DMS53 (cell line): ENCODE results near the gene BBC3.
"Not testable (repeated sequence)": the region's sequence is repeated elsewhere in the genome, so short reads cannot be mapped to it uniquely, and the experiment has no call there.

ENCODE experiments used
- DNase-seq: peaks from one replicate; lab custom pipeline; 2025; lab: John Stamatoyannopoulos, UW

The BBC3 gene, protein sequence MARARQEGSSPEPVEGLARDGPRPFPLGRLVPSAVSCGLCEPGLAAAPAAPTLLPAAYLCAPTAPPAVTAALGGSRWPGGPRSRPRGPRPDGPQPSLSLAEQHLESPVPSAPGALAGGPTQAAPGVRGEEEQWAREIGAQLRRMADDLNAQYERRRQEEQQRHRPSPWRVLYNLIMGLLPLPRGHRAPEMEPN

DNA sequence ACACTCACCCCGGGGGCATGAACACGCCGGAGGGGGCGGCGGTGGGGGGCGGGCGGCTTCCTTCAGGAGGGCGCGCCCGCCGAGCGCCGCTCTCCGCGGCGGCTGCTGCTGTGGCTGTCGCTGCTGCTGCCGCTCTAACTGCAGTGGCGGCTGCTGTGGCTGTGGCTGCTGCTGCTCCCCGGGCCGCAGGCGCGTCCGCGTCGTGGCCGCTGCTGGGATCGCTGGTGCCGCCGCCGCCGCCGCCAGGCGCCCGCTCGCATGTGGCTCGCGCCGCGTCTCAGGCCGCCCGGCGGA lies at the start of gene BBC3:
Gene BBC3 (minus strand): TSS at position 279 of the 294 bp plus-strand sequence. CDS start 2,768 bp downstream, outside the sequence.
- DNase-seq, result no peak

DNA sequence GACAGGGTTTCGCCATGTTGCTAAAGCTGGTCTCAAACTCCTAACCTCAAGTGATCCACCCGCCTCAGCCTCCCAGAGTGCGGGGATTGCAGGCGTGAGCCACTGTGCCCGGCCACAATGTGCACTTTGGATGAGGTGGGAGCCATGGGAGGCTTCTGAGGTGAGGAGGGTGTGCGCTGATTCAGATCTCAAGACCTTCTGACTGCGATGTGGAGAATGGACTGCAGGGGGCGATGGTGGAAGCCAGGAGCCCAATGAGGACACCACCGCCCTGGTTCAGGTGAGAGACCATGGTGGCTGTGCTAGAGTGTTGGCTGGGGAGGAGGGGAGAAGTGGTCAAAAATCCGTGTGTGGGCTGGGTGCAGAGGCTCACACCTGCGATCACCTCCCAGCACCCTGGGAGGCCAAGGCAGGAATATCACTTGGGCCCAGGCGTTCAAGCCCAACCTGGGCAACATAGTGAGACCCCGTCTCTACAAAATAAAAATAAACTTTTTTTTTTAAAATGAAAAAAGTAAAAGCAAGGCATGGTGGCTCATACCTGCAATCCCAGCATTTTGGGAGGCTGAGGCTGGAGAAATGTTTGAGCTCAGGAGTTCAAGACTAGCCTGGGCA lies 49.3 kb upstream of the BBC3 start:
- DNase-seq, result peak; percentile 65

DNA sequence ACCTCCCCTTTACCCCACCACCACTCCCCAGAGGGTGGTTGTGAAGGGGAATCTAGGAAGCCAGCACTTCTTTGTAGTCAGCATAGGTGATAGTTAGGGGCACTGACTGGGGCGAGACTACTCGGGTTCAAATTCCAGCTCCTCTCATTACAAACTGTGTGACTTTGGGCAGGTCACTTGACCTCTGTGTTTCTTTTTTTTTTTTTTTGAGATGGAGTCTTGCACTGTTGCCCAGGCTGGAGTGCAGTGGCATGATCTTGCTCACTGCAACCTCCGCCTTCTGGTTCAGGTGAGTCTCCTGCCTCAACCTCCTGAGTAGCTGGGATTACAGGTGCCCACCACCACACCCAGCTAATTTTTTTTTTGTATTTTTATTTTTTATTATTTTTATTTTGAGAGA lies 45.5 kb upstream of the BBC3 start:
- DNase-seq, result not testable (repeated sequence)

DNA sequence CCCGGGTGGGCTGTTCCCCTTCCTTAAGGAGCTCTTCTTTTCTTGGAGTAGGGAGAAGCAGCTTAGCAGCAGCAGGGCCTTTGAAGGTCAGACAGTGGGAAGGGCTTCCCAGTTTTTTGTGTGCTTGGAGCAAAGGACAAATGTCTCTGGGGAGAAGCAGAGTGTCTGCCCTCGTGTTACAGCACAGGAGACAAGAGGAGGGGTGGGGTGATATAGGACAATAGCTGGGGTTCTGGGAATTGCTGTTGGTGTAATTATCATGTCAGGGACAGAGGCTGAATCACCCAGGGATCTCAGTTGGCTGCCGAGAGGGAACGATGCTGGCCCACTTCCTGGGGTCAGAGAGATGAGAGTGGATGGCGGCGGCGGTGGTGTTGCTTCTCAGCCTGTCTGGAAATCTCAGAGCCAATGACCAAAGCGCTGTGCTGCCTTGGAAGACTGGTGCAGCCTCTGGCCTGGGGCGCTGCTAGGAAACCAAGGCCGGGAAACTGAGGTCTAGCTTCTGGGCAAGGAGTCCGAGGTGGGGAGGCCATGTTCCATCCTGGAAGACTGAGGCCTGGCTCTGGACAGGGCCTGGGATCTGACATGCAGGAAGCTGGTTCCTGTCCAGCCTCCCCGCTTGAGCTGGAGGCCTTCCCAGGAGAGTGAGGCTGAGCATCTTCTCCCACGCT lies 44.9 kb upstream of the BBC3 start:
- no peak for DNase-seq

DNA sequence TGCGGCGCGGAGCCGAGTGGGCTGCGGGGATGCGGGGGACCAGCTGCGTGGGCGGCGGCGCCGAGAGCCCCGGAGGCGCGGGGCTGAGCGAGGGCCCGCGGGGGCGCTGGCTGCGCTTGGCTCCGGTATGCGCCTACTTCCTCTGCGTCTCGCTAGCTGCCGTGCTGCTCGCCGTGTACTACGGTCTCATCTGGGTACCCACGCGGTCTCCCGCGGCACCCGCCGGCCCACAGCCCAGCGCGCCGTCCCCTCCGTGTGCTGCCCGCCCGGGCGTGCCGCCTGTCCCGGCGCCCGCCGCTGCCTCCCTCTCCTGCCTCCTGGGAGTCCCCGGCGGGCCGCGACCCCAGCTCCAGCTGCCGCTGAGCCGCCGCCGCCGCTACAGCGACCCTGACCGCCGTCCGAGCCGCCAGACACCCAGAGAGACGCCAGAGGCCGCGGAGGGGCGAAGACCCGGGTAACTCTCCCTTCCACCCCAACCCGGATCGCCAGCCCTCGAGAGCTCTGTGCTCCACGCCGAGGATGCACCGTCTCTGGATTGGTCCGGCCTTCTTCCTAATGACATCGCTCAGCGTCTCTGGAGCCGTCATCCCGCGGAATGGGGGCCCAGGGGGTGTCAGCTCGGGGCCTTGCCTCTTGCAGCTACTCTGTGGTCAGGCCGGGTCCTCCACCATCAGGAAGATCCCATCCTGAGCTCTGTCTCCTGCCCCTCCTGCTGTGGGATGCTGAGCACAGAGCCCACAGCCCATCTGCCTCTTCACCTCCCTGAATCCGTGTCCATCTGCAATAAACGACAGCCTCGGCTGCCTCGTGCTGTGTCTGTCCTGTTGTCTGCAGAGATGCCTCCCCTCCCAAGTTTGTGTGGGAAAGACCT lies 44.1 kb upstream of the BBC3 start:
- DNase-seq, result peak; percentile 77

DNA sequence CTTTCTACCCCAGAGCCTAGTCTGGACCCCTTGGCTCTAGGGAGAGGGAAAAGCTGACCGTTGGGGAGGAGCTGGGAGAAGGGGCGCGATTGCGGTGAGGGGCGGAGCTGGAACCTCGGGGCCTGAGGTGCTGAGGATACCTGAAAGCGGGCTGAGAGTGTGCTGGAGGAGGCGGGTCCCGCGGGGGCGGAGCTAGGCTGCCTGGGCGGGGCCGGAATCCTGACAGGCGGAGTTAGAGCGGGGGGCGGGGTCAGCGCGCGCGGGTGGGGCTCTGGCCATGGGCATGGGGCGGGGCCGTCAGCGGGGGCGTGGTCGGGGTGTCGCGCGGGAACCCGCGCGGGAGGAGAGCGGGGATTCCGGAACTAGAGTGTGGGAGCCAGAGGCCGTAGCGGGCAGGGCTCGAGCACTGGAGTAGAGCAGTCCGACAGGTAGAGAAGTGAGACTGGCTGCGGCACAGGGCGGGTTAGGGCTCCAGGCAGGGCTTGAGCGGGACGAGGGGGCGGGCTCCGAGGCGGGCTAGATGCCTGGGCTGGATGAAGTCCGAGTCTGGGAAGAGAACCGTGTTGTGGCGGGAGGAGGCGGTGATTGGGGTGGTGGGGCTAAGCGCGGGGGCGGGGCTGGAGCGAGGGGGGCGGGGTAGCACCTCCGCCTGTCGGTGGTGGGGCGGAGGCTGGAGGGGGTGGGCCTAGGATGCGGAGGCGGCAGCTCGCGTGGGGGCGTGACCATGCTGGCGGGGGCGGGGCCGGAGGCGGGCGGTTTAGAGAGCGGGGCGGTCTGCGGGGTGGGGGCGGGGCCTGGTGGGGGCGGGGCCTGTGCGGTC lies 43.3 kb upstream of the BBC3 start, which contains the start of gene INAFM1:
Gene INAFM1 (plus strand): TSS at position 815 of the 820 bp plus-strand sequence. CDS start 35 bp downstream, outside the sequence.
- peak; percentile 96 for DNase-seq

DNA sequence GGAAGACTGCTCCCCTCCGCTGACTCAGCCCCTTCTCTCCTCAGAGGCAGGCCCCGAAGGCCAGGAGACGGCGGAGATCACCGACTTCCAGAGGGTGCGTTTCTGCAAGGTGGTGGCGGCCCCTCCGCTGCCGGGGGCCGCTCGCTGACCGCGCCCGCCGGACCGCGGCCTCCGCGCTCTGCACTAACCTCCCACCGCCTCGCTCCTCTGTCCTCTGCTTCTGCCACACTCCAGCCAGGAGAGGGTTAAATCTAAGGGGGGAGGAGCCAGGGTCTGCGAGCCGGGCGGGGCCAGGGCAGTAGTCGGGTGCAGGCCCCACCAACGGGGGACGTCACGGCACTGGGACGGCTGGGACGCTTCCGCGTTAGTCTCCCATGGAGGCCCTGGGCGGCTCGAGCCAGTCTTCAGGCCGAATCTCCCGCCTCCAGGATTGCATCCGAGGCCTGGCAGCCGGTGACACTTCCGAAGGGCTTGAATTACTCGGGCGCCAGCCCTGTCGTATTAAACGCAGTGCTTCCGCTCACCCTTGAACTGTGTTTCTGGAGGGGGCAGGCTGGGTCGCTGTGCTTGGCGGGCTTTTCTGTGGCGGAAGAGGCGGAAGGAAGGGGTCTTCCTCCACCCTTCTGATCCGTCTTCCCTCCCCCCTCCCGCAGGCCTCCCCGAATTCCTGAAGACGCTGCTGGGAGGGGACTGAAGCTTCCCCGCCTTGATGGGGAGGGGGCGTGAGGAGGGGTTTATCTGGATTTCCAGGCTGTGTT lies 42.5 kb upstream of the BBC3 start:
- DNase-seq, result peak; percentile 97

DNA sequence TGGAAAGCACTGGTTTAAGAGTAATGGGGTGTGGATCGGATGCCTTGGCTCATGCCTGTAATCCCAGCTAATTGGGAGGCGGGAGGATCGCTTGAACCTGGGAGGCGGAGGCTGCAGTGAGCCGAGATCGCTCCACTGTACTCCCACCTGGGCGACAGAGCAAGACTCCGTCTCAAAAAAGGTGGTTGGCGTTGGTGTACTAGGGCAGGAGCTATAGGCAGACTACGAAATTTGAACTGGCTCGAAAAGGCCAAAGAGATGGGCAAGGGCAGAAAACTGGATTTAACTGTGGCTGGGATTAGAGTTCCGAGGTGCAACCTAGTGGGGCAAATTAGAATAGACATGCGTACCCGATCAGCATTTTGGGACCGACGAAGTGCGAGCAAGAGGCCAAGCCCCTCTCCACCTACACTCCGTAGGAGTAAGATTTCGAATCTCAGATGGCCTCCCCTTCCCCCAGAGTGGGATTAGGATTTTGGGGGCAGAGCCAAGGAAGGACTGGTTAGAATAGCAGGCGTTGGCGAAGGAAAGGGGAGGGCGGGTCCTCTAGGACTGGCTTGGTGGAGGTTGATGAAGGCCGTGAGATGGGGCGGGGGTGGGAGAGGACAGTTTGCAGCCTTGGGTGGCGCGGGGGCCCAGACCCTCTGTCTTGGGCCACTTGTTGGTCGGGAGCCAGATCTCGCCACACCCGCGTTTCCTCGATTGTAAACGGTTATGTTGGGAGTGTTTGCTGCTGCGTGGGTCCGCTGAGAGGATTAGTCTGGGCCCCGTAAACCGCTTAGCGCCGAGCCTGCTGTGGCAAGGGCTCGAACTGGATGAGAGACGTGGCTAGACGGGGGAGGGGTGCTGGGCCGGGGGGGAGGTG lies 41.7 kb upstream of the BBC3 start:
- peak; percentile 77 for DNase-seq

DNA sequence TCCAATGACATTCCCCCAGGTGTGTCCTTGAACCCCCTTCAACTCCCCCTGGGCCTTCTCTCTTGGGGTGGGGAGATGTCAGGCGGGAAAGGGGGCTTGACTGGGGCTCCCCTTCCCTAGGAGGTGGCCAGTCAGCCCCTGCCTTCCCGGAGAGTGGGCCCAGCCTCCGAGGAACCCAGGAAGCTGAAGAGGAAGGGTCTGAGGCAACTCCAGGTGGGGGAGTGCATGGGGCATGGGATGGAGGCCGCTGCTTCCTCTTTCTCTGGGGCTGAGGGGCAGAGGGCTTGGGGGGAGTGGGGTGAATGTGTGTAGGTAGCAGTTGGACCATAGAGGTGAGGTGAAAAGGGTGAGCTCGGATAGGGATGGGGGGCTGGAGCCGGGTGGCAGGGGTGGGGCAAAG lies 41.0 kb upstream of the BBC3 start:
- no peak for DNase-seq

DNA sequence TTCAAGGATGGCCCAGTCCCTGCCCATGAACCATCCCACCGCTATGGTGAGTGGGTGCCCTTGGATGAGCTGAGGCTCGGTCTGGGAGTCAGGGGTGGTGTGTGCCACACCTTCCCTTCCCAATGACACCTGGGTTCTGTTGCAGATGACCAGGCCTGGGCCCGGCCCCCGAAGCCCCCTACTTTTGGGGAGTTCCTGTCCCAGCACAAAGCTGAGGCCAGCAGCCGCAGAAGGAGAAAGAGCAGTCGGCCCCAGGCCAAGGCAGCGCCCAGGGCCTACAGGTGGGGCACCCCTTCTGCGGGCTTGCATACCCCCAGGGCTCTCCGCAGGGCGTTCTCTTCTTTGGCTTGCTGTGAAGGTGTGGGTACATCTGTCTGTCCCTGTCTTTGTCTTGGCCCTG lies 39.4 kb upstream of the BBC3 start:
- no peak for DNase-seq

DNA sequence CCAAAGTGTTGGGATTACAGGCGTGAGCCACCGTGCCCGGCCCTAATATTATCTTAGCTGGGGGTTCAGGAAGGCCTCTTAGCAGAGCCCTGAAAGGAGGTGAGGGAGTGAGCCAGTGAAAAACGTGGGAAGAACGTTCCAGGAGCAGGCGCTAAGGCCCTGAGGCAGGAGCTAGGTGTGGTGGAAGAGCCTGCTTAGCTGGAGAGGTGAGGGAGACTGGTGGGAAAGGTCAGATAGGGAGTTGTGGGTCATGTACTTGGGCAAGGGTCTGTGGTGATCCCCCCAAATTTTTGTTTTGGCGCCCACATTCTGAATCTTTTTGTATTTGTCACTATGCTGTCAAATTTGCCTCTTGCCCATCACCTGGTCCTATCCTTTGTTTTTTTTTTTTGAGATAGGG lies 38.6 kb upstream of the BBC3 start:
- DNase-seq, result no peak

DNA sequence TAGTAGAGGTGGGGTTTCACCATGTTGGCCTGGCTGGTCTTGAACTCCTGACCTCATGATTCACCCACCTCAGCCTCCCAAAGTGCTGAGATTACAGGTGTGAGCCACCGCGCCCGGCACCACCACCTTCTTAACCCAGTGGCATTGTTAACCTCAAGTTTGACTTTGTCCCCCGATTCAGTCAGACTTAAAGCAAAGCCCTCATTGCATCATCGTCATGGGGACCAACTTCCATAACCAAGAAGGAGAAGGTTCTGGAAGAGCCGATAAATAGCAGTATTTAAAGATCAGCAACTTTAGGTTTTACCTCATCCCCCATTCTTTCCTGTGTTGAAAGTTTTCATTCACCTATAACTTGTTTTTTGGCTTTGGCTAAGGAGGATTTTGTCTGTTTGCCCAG lies 37.0 kb upstream of the BBC3 start:
- DNase-seq, result no peak

DNA sequence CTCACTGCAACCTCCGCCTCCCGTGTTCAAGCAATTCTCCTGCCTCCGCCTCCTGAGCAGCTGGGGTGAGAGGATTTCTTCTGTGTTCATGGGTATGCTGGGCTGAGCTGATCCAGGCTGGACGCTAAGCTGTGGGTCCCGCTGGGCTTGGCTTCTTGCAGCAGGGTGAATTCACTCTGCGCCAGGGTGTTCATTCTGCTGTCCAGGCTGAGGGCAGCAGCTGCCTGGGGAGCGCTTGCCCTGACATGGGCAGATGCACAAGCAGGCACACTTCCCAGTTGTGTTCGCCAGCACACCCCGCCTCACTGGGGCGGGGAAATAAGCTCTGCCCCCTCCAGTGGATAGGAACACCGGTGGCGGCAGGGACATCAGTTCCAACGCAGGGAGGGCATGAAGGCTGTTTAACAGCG lies 36.4 kb upstream of the BBC3 start:
- DNase-seq, result no peak

DNA sequence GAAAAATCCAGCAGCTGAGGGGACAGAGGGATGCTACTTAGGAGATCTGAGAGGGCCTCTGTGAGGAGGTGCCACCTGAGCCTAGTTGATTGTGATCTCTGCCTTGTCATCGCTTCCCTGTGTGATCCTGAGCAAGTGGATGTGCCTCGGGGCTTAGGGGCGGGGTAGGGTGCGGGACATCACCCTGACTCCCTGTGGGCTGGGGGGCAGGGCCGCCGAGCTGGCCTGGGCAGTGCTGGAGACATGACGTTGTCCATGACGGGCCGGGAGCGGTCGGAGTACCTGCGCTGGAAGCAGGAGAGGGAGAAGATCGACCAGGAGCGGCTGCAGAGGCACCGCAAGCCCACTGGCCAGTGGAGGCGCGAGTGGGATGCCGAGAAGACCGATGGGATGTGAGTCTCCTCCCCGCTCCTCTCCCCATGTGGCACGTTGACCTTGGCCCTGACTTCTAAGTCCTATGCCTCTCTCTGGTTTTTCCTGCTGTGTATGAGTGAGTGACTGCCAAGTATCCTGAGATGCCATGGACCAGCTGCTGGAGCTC lies 35.5 kb upstream of the BBC3 start:
- DNase-seq, result no peak

DNA sequence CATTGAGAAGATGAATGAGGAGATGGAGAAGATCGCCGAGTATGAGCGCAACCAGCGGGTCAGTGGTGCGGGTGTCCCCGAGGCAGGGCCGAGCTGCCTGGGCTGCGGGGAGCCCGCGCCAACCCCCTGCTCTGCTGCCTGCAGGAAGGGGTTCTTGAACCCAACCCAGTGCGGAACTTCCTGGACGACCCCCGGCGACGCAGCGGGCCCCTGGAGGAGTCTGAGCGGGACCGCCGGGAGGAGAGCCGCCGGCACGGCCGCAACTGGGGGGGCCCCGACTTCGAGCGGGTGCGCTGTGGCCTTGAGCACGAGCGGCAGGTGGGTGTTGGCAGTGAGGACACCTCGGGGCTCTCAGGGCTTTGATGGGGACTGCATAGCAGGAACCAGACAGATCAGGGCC lies 33.6 kb upstream of the BBC3 start:
- DNase-seq, result no peak

DNA sequence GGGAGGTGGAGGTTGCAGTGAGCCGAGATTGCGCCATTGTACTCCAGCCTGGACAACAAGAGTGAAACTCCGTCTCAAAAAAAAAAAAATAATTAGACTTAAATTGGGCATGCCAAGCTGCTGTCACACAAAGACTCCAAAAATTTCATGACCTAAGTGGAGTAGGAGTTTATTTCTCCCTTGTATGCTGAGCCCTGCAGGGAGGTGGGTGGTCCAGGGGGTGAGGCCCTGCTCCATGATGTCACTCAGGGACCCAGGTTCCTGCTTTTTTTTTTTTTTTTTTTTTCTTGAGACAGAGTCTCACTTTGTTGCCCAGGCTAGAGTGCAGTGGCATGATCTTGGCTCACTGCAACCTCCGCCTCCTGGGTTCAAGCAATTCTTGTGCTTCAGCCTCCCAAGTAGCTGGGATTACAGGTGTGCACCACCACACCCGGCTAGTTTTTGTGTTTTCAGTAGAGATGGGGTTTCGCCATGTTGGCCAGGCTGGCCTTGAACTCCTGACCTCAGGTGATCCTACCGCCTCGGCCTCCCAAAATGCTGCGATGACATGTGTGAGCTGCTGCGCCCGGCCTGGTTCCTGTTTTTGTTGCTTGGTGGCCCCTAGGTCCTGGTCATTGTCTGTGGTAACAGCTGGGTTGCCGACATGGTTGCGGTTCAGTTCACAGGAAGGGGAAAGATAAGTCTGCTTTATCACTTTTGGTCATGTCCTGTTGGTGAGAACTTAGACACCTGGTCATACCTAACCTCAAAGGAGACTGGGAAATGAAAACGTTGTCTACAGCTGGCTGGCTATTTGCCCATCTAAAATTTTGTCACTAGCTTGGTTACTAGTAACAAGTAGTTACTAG lies 31.2 kb upstream of the BBC3 start:
- DNase-seq, result not testable (repeated sequence)

DNA sequence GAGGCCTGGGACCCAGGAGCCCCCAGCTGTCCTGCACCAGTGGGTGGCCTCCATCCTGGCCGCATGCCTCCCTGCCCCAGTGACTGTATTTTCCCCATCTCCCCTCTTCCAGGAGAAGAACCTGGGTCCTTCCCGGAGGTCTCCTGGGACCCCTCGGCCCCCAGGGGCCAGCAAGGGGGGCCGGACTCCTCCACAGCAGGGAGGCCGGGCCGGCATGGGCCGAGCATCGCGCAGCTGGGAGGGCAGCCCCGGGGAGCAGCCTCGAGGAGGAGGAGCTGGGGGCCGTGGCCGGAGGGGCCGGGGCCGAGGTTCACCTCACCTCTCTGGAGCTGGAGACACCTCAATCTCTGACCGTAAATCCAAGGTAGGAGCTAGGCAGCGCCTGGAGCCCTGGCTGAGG lies 29.5 kb upstream of the BBC3 start:
- DNase-seq, result no peak

DNA sequence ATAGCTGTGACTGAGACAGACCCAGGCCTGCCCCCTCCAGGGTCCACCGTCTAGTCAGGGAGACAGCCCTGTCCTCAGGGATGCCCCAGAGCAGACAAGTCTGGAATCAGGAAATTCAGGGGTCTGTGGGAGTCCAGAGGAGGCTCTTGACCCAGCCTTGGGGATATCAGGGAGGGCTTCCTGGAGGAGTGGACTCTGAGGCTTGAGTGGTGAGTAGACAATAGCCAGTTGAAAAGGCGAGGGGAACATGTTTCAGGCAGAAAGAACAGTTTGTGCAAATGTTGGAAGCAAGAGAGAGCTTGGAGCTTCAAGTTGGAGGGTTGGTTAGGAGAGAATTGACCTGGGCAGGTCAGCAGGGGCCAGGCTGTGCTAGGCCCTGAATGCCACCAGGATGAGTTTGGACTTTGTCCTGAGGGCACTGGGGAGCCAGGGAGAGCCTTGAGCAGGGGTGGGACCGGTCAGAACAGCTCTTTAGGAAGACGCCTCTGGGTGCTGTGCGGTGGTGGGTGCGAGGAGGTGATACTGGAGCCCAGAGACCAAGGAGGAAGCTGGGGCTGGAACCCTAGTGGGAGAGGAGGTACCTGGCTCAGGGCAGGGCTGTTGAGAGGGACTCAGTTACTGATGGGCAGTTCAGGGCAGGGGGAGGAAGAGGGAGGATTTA lies 28.0 kb upstream of the BBC3 start:
- no peak for DNase-seq
